ENCODE data around the gene ZNRF1.
"Not testable (repeated sequence)": the region's sequence is repeated elsewhere in the genome, so short reads cannot be mapped to it uniquely, and the experiment has no call there.

ZNRF1 gene

DNA sequence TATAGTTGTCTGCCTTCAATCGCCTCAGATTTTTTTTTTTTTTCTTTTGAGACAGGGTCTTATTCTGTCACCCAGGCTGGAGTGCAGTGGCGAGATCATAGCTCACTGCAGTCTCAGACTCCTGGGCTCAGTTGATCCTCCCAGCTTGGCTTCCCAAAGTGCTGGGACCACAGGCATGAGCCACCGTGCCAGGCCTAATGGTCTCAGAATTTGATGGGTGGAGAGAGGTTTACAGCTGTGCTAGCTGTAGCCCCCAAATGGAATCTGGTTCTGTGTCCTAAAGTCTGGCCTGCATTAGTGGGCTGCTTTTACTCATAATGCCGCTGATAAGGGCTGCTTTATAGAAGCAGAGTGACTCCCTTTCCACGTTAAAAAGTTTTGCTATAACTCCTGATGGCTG, 5.1 kb downstream of the ZNRF1 start:
- DNase-seq = no peak

DNA sequence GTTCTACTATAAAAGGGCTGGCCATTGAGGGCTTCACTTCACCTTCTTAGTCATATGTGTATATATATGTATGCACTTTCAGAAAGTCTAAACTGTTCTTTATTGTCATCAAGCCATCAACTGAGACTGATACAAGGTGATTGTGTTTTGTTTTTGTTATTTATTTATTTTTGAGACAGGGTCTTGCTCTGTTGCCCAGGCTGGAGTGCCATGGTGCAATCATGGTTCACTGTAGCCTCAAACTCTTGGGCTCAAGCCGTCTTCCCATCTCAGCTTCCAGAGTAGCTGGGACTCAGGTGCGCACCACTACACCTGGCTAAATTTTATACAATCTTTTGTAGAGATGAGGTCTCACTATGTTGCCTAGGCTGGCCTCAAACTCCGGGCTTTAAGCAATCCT, 5.6 kb downstream of the ZNRF1 start:
- no peak for DNase-seq

DNA sequence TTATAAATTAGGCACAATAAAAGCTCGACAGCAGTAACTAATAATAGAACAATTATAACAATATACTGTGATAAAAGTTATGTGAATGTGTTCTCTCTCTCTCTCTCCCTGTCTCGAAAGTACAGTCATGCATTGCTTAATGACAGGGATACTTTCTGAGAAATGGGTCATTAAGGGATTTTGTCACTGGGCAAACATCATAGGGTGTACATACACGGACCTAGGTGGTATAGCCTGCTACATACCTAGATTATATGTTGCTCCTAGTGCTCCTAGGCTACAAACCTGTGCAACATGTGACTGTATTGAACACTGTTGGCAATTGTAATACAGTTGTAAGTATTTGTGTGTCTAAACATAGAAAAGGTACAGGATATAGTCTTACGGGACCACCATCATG, 6.9 kb downstream of the ZNRF1 start:
- DNase-seq = no peak

DNA sequence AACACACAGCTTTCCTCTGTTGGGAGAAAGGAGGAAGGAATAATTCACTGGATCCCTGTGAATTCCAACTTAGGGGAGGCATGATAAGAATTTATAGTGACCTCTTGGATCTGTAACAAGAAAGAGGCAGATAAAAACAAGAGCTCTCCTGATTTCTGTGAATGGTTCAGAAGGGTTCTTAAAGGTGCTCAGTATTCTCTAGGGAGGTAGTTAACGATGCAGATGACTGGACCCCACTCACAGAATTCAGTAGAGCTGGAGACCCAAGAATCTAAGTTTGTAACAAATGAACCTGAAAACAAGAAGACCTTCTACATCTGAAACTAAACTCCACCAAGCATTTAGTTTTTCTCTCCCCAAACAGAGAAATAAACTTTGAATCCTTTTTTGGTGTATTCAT, 8.6 kb downstream of the ZNRF1 start:
- DNase-seq = no peak

DNA sequence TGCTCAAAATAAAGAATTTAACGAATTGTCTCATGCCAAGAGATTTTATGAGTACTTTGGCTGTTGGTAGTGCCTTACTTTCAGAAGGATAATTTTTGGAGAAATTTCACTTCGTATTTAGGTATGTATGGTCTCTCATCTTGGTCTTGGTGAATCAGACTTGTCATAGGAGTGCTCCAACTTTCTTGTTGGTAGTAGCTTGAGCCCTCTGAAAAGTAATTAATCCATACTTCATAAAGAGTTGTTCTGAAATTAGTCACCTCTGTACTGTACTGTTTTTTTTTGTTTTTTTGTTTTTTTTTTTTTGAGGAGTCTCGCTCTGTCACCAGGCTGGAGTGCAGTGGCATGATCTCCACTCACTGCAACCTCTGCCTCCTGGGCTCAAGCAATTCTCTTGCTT, 11.6 kb downstream of the ZNRF1 start:
- DNase-seq = no peak

DNA sequence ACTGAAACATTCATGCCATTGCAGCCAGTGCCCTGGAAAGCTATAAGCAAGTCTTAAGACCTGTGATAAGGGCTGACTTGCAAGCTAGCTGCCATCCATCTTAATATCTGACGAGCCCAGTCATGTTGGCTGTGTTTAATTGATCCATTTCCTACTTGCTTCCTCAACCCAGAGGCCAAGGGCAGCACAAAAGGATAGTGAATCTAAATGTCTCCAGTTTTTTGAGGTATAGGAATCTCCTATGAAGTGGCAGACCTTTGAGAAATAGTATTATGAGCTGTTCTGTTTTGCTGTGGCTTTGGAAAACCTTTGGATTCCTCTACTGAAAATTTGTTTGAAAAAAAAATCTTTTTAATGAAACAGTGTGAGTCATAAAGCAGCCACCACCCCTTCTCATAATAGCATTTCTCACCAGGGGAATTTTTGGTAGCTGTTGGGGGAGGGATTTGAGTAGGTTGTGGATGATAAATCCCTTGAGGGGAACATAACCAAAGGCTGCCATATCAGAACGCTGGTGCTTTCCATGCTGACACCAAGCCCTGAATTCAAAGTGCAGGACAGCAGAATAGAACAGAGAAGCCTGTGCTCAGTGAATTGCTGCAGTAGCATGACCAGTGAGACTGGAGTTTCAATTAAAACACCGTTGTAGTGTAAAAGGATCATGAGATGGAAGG, 12.9 kb downstream of the ZNRF1 start:
- DNase-seq = no peak

DNA sequence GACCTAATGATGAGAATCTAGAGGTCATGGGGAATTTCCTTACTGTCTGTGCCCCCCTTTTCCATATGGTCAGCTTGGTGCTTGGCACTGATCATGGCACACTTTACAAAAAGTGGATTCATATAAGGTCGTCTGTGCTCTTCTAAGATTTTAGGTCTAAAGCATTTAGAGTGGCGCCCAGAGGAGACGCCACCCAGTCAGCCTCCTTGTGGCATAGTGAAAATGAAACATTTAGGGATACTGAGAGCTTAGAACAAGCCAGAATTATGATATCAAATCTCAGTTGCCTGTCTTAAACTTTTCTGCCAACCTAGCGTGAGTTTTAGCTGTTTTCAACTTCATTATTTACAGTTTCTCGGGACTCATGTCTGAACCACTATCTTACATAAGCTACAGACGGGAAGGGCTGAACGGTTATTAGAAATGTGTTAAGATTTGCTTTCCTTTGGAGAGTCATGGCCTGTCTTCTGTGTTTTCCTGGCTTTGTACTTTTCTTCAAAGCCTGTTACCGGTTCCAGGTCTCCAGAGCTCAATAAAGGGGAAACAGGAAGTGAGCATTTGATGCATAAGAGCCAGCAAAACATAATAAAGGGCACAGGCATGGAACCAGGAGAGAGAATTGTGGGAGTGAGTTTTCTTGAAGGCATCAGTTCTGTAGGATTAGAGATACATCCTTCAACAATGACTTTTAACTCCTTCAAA, 13.7 kb downstream of the ZNRF1 start:
- DNase-seq = no peak

DNA sequence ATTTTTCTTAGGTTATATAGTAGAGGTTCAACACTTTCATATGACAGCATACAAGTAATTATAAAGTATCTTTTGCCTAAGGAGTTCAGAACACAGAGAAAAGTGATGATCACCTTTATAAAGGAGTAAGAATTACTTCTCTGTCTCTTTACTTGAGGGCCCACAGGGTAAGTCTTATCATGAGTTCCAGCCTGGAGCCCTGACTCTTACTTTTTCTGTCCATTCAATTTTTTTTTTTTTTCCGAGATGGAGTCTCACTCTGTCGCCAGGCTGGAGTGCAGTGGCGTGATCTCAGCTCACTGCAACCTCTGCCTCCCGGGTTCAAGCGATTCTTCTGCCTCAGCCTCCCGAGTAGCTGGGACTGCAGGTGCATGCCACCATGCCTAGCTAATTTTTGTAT, 14.3 kb downstream of the ZNRF1 start:
- not testable (repeated sequence) for DNase-seq

DNA sequence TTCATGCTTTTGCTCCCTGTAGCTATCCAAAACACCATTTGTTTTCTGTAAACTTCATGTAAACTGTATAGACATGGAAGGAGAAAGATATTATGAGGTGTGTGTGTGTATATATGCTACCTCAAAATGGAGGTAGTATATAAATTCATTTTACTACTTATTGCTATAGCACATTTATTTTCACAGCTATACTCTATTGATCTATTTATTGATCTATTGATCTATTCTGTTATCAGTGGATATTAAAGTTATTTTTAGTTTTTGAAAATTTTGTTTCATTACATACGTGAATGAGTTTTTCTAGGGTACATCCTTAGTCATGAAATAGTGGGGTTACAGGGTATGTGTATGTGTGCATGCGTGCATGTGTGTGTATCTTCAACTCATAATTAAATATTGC, 15.5 kb downstream of the ZNRF1 start:
- DNase-seq = no peak

DNA sequence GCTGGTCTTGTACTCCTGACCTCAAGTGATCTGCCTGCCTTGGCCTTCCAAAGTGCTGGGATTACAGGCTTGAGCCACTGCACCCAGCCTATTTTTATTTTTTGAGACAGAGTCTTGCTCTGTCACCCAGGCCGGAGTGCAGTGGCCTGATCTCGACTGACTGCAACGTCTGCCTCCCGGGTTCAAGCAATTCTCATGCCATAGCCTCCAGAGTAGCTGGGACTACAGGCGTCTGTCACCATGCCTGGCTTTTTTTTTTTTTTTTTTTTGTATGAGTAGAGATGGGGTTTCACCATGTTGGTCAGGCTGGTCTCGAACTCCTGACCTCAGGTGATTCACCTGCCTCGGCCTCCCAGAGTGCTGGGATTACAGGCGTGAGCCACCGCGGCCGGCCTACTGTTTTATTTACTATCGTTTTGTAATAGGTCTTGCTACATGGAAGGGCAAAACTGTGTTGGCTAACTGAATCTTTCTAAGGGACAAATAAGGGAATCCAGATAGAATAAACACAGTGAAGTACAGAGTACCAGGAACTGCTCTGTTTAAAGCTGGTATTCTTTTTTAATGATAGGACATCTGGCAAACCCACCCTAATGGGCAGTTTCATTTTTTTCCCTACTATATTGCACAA, 17.7 kb downstream of the ZNRF1 start:
- not testable (repeated sequence) for DNase-seq

DNA sequence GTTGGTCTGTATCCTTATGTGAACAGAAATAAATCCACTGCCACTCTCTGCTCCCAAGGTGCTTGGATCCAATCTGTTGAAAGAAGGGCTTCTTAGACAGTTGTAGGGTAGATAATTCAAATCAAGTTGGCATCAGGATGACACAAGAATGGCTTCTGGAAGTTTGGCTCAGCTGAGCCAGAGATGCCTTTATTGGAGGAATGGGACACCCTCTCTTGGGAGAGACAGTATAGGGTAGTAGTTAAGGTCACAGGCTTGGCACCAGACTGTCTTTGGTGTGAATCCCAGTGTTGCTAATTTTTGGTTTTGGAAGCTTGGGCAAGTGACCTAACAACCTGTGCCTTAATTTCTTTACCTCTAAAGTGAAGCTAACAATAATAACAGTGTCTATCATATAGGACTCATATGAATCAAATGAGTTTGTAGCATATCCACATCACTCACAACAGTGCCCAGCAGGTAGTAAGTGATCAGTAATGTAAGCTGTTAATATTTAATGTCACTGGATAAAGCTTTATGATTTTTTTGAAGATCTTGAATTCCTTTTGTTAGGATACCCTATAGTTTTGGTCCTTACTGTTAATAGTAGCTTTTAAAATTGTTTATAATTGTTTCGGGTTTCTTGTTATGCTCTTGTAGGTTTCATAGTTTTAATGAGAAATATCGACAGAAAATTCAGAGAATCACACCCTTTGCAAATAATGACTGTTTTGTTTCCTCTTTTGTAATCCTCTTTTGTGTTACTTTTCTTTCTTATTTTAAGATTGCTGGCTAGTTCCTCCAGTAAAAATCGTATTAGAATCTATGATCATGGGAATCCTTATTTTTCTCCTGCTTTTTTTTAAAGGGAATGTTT, 19.1 kb downstream of the ZNRF1 start:
- DNase-seq = no peak

DNA sequence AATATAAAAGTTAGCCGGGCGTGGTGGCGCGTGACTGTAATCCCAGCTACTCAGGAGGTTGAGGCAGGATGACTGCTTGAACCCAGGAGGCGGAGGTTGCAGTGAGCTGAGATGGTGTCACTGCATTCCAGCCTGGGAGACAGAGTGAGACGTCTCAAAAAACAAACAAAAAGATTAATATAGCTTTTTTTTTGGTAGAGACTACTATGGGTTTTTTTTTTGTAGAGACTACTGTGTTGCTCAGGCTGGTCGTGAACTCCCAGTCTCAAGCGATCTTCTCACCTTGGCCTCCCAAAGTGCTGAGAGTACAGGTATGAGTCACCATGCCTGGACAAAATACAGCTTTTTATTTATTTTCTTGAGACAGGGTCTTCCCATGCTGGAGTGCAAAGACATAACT, 20.2 kb downstream of the ZNRF1 start:
- DNase-seq = no peak

DNA sequence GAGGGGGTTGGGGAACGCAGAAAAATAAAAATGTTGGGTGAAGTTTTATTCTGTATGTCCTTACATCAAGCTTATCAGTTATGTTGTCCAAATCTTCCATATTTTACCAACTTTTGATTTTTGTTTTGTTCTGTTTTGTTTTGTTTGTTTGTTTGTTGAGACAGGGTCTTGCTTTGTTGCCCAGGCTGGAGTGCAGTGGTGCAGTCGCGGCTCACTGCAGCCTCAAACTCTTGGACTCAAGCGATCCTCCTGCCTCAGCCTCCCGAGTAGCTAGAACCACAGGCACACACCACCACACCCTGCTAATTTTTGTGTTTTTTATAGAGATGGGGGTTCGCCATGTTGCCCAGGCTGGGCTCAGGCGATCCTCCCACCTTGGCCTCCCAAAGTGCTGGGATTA, 20.8 kb downstream of the ZNRF1 start:
- DNase-seq = no peak

DNA sequence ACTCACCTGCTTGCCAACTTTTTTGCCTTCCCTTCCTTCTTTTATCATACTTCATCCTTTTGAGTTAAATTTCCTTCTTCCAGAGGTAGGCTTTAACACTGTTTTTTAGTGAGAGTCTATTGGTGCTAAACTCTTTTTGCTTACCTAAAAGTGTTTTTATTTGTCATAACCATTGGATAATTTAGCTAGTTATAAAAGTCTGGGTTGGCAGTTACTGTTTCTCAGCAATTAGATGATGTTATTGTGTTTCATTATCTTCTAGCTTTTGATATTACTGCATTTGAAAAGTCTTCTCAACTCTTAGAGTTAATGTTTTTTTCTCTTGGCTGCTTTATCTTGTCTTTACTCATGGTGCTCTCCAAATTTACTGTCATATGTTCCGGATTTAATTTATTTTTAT, 22.6 kb downstream of the ZNRF1 start:
- no peak for DNase-seq

DNA sequence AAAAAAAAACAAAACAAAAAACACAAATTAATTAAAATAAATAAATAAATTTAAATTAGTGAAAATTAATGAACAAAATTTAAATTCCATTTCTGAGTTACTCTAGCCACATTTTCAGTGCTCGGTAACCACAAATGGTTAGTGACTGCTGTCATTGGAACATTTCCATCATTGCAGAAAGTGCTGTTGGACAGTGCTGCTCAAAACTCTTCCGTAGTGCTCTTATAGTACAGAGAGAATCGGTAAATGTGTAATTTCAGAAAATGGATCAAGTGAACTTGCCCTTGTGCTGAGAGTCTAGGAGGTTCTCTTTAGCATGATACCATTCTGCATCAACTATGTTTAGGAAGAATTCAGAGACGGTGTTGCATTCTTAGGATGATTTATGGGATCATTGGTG, 23.7 kb downstream of the ZNRF1 start:
- DNase-seq = no peak

DNA sequence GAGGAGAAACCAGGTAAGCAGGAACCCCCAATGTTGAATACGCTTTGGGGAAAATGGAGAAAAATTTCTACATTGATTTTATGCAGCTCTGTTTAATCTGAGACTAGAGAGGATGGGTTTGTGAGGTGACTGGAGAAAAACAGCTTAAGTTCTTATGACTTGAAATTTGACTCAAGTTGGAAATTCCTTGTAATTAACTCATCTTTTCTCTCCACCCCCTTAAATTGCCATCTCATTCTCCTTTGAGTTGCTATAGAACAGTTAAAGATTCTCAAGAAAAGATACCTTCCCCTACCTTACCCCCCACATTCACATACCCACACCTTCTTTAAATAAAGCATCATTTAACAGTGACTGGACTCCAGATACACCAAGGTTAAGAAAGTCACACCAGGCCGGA, 24.2 kb downstream of the ZNRF1 start:
- DNase-seq = no peak

DNA sequence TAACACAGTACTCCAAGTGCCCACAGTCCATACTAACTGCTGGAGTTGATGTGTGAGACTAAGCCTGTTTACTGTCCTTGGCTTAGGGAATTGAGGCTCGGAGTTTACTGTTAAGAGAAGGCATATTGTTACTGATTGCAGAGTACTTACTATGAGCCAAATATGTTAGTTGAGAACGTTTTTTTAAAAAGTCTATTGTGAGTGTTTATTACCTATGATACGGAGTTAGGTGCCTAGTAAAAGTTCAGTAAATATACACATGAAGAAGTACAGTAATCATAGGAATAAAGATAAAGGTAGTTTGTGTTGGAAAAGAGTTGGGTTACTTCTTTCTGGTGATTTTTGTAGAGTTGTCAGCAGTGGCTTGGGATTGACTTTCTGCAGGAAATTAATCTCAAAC, 25.4 kb downstream of the ZNRF1 start:
- DNase-seq = no peak

DNA sequence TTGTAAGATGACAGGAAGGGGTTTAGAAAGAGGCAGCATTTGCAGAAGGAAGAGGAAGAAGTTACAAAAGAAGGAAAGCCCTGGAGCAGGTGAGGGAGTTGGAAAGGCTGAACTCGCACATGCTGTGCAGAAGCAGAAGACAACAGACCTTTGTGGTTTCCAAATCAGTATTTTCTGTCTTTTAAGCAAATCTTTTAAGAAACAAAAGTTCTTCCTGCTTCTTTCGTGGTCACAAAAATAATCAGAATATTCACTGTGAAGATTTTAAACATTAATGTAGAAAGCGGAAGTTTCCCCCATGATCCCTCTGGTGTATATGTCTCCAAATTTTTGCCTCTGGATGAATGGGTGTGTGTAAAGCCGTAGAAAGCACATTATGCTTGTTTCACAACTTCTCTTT, 25.8 kb downstream of the ZNRF1 start:
- DNase-seq = no peak

DNA sequence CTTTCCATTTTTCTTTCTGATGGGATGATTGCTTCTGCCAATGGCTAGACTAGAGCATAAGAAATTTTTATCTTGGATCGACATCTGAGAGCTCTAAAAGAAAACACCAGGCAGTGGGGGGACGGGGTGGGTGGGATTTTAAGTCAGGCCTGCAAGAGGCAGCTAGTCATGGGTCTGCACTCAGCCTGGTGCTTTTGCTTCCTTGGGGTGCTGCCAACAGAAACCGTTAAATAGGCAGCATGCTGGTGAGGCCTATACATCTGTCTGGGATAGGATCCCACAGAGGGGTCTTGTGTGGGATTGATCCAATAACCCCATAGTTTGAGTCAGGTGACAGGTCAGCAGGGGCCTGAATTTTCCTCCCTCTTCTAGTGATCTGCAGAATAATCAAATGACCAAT, 26.9 kb downstream of the ZNRF1 start:
- no peak for DNase-seq

DNA sequence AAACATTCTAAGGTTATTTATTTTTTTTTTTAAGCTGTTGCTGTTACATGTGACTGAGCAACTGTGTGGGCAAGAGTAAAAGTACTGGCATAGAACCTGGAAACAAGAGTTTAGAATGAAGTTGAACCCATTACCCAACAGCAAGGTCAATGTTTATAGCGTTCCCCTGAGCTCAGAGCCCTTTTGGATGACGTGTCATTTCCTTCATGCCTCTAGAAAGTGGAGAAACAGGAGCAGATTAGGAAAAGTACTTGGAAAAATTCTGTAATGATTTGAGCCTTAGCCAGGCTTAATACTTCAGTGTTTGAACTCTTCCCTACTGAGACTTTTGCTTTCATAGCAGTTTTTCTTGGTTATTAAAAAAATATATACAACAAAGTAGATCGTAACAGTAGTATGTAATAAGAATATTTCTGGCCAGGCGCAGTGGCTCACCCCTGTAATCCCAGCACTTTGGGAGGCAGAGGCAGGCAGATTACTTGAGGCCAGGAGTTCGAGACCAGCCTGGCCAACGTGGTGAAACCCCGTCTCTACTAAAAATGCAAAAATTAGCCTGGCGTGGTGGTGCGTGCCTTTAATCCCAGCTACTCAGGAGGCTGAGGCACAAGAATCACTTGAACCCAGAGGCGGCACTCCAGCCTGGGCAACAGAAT, 27.5 kb downstream of the ZNRF1 start:
- DNase-seq = not testable (repeated sequence)

DNA sequence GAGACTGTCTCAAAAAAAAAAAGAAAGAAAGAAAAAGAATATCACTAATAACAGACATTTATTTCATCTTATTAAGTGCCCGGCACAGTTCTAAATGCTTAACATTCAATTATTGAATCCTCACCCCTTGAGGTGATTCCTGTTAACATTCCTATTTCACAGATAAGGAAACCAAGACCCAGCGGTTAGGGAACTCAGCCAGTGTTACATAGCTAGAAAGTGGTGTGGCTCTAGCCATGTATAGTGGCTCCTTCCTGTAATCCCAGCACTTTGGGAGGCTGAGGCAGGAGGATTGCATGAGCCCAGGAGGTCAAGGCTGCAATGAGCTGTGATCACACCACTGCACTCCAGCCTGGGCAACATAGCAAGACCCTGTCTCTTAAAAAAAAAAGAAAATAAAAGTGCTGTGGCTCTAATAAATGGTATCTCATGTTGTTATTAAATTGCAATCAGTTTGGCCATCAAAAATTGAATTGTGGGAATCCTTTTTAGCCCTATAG, 28.1 kb downstream of the ZNRF1 start:
- DNase-seq = no peak

DNA sequence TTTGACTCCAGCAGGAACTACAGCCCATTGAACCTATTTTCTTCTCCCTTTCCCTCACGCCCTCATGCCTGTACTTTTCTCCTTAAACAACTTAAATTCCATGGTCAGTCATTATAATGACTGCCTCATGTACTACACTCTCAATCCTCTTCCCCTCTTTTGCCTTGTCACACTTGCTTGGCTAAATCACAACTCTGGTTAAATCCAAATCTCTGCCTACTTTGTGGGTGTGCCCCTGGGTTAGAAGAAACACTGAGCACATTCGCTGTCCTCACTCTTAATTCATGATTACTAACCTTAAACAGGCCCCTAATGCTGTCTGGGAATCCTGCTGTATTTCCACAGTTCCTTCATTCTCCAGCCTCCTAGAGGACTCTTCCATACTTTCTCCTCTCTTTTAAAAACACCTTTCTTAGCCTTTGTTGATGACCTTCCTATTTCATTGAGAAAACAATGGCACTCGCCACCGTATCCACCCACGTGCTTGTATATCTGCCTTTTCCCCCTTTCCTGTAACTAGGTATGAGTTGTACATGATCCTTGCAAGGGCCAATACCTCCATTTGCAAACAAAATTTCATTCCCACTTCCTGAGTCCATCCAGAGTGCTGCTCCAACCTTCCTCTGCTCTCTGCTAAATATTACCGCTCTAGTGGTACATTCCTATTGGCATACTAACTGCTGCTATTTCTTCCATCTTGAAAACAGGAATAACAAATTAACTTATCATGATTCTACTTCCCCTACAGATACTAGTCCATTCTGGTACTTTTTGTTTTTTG, 28.9 kb downstream of the ZNRF1 start:
- DNase-seq = no peak
